Measurements from ENCODE around the gene FUOM. TPM values are rescaled to one million over a fixed set of nuclear protein-coding genes. Genes with fewer than 3 reads are reported as not detected.

FUOM gene
- total RNA-seq, 1 experiment from 2014 or later, result 31.3 TPM

DNA sequence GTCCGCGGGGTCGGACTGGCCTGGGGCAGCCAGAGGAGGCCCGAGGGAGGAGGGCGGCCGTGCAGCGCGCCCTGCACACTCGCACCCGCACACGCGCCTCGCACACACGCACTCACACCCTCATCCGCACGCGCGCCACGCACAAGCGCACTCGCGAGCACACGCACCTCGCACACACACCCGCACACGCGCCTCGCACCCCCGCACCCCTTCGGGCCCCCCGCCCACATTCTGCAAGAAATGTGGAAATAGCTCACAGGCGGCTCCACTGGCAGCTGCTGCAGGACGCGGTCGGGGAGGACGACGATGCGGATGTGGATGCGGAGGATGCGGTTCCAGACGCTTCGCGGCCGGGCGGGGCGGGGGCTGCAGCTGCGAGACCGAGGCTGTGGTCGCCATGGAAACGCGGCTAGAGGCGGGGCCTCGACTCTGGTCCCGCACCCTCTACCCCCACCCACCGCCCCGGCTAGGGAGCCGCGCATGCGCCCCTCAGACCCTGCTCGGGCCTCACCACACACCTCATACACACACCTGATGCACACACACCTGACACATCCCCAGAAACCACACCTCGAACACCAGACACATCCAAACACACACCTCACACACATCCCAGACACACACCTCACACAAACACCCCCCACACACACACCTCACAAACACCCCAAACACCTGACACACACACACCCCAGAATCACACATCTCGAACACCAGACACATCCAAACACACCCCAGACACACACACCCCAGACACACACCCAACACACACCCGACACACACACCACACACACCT, 21.0 kb downstream of the FUOM start, which contains the start of gene CALY:
TSS of gene CALY (minus strand) at position 320 of the 793 bp plus-strand sequence. CDS start 7,907 bp downstream, outside the sequence.
- Mint-ChIP-seq H3K27me3 (ENCODE audit: low read depth) (peaks cover 37% of the 10 kb centered on the region), H3K27ac (no peak within 1 kb of the TSS), H3K4me3 (0 out of 2 replicates have a peak within 1 kb of the TSS, but pooled peaks have one; percentile 6), H3K36me3 (no peaks in the 10 kb centered on the region), H3K4me1 (no peaks in the 10 kb centered on the region; the same call in 1 of the 2 replicates), H3K9me3 (peaks cover 13% of the 10 kb centered on the region)
- ATAC-seq, result peak; percentile 60
- TF ChIP-seq, protein P1, sequence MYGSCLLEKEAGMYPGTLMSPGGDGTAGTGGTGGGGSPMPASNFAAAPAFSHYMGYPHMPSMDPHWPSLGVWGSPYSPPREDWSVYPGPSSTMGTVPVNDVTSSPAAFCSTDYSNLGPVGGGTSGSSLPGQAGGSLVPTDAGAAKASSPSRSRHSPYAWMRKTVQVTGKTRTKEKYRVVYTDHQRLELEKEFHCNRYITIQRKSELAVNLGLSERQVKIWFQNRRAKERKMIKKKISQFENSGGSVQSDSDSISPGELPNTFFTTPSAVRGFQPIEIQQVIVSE (CRISPR knock-in tag; IDR thresholded peaks at IDR 0.05; ENCODE audit: borderline replicate concordance), result no peak
- TF ChIP-seq, protein P2, sequence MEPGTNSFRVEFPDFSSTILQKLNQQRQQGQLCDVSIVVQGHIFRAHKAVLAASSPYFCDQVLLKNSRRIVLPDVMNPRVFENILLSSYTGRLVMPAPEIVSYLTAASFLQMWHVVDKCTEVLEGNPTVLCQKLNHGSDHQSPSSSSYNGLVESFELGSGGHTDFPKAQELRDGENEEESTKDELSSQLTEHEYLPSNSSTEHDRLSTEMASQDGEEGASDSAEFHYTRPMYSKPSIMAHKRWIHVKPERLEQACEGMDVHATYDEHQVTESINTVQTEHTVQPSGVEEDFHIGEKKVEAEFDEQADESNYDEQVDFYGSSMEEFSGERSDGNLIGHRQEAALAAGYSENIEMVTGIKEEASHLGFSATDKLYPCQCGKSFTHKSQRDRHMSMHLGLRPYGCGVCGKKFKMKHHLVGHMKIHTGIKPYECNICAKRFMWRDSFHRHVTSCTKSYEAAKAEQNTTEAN (CRISPR knock-in tag; IDR thresholded peaks at IDR 0.05), result 0 out of 2 replicates have a peak, but pooled peaks have one; percentile 87
- DNase-seq (ENCODE audit: low spot score), result peak; percentile 81
- POLR2A ChIA-PET, result interaction anchor here (0.6 kb wide), 1 partner anchor 680 kb away, joined by 3 read pairs; no protein-coding TSS in a partner anchor
- CTCF ChIA-PET, result interaction anchor here (0.6 kb wide), 1 partner anchor 15 kb away, joined by 3 read pairs; no protein-coding TSS in a partner anchor

DNA sequence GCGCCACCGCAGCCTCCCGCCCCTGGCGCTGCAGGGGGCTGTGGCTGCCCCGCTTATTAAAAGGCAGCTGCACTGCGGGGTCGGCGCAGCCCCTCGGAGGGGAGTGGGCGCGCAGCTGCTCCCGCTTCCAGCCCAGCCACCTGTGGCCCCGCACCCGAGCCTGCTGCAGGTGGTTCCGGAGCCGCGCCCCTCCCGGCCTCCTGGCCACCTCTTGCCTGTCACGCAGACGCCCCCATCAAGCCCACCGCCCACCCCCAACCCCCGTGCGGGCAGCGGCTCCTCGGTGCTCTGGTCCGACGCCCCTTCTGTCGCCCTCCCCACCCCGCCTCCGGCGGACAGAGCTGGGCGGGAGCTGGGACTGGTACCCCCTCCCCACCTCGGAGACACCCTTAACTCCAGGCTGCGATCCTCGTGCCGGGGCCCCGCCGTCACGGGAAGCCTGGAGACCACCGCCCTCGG, 21.7 kb downstream of the FUOM start:
- Mint-ChIP-seq H3K4me1 (no peaks in the 10 kb centered on the region; the same call in 1 of the 2 replicates), H3K27ac (no peak overlapping the region), H3K9me3 (peaks cover 8% of the 10 kb centered on the region), H3K27me3 (ENCODE audit: low read depth) (peaks cover 37% of the 10 kb centered on the region), H3K36me3 (no peaks in the 10 kb centered on the region), H3K4me3 (no peak overlapping the region)
- ATAC-seq (no peak; the same call in 1 of the 2 replicates), DNase-seq (ENCODE audit: low spot score) (no peak)
- TF ChIP-seq, protein P3, sequence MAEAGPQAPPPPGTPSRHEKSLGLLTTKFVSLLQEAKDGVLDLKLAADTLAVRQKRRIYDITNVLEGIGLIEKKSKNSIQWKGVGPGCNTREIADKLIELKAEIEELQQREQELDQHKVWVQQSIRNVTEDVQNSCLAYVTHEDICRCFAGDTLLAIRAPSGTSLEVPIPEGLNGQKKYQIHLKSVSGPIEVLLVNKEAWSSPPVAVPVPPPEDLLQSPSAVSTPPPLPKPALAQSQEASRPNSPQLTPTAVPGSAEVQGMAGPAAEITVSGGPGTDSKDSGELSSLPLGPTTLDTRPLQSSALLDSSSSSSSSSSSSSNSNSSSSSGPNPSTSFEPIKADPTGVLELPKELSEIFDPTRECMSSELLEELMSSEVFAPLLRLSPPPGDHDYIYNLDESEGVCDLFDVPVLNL (CRISPR knock-in tag; IDR thresholded peaks at IDR 0.05; ENCODE audit: borderline replicate concordance, low read depth), result no peak
- POLR2A ChIA-PET, result interaction anchor here (0.6 kb wide), 1 partner anchor 680 kb away, joined by 3 read pairs; no protein-coding TSS in a partner anchor
- CTCF ChIA-PET, result interaction anchor here (0.6 kb wide), 1 partner anchor 16 kb away, joined by 3 read pairs; no protein-coding TSS in a partner anchor

DNA sequence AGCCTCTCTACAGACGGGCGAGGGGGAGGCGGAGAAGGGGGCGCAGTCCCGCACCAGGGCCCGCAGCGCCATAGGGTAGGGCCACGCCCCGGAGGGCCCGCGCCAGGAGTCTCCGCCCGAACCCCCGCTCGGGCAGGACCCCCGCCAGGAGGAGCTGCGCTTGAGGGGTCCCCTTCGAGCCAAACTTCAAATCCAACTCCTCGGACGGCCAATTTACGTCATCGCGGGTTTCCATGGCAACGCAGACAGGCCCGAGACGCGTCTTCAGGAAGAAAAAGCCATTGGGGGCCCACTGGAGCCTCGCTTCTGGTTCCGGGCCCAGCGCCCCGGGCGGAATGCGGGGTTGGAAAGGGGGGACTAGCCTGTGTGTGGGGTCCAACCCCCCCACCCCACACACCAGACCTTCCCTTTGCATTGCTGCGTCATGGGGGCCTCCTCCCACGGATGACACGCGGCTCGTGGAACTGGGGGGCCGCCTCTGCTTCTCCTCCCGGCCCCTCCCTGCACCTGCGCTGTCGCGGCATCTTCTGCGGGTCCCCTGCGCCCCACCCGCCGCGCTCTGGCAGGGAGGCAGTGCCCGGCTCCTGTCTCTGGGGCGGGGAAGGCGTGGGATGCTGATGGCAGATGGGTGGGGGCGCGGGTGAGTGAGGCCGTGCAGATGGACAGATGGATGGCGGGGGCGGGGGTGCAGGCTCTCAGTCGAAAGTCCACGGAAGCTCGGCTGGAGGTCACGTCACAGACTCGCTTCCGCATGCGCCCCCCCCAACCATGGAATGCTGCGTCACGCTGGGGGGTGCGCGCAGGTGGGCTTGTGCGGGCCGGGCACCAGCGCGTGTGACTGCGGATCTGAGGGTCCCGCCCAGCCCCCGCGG, 22.3 kb downstream of the FUOM start:
- POLR2A ChIA-PET, result no interaction called here
- TF ChIP-seq NR2C2 (CRISPR knock-in tag; IDR thresholded peaks at IDR 0.05) (no peak), ZNF219 (CRISPR knock-in tag; IDR thresholded peaks at IDR 0.05; ENCODE audit: borderline replicate concordance) (no peak), NR3C1 (CRISPR knock-in tag; conservative IDR thresholded peaks at IDR 0.05; ENCODE audit: low read depth) (no peak), NFYB (CRISPR knock-in tag; conservative IDR thresholded peaks at IDR 0.05; ENCODE audit: low read depth) (no peak), SOX15 (CRISPR knock-in tag; IDR thresholded peaks at IDR 0.05) (no peak), ESRRA (CRISPR knock-in tag; IDR thresholded peaks at IDR 0.05; ENCODE audit: borderline replicate concordance) (no peak)
- TF ChIP-seq, protein P4, sequence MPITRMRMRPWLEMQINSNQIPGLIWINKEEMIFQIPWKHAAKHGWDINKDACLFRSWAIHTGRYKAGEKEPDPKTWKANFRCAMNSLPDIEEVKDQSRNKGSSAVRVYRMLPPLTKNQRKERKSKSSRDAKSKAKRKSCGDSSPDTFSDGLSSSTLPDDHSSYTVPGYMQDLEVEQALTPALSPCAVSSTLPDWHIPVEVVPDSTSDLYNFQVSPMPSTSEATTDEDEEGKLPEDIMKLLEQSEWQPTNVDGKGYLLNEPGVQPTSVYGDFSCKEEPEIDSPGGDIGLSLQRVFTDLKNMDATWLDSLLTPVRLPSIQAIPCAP (CRISPR knock-in tag; IDR thresholded peaks at IDR 0.05), result no peak
- TF ChIP-seq, protein P5, sequence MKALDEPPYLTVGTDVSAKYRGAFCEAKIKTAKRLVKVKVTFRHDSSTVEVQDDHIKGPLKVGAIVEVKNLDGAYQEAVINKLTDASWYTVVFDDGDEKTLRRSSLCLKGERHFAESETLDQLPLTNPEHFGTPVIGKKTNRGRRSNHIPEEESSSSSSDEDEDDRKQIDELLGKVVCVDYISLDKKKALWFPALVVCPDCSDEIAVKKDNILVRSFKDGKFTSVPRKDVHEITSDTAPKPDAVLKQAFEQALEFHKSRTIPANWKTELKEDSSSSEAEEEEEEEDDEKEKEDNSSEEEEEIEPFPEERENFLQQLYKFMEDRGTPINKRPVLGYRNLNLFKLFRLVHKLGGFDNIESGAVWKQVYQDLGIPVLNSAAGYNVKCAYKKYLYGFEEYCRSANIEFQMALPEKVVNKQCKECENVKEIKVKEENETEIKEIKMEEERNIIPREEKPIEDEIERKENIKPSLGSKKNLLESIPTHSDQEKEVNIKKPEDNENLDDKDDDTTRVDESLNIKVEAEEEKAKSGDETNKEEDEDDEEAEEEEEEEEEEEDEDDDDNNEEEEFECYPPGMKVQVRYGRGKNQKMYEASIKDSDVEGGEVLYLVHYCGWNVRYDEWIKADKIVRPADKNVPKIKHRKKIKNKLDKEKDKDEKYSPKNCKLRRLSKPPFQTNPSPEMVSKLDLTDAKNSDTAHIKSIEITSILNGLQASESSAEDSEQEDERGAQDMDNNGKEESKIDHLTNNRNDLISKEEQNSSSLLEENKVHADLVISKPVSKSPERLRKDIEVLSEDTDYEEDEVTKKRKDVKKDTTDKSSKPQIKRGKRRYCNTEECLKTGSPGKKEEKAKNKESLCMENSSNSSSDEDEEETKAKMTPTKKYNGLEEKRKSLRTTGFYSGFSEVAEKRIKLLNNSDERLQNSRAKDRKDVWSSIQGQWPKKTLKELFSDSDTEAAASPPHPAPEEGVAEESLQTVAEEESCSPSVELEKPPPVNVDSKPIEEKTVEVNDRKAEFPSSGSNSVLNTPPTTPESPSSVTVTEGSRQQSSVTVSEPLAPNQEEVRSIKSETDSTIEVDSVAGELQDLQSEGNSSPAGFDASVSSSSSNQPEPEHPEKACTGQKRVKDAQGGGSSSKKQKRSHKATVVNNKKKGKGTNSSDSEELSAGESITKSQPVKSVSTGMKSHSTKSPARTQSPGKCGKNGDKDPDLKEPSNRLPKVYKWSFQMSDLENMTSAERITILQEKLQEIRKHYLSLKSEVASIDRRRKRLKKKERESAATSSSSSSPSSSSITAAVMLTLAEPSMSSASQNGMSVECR (CRISPR knock-in tag; IDR thresholded peaks at IDR 0.05; ENCODE audit: borderline replicate concordance), result no peak
- TF ChIP-seq, protein P6, sequence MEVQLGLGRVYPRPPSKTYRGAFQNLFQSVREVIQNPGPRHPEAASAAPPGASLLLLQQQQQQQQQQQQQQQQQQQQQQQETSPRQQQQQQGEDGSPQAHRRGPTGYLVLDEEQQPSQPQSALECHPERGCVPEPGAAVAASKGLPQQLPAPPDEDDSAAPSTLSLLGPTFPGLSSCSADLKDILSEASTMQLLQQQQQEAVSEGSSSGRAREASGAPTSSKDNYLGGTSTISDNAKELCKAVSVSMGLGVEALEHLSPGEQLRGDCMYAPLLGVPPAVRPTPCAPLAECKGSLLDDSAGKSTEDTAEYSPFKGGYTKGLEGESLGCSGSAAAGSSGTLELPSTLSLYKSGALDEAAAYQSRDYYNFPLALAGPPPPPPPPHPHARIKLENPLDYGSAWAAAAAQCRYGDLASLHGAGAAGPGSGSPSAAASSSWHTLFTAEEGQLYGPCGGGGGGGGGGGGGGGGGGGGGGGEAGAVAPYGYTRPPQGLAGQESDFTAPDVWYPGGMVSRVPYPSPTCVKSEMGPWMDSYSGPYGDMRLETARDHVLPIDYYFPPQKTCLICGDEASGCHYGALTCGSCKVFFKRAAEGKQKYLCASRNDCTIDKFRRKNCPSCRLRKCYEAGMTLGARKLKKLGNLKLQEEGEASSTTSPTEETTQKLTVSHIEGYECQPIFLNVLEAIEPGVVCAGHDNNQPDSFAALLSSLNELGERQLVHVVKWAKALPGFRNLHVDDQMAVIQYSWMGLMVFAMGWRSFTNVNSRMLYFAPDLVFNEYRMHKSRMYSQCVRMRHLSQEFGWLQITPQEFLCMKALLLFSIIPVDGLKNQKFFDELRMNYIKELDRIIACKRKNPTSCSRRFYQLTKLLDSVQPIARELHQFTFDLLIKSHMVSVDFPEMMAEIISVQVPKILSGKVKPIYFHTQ (CRISPR knock-in tag; IDR thresholded peaks at IDR 0.05), result no peak
- peak; percentile 40 for ATAC-seq
- H3K27ac Mint-ChIP-seq, result no peak overlapping the region
- peaks cover 37% of the 10 kb centered on the region for H3K27me3 Mint-ChIP-seq (ENCODE audit: low read depth)
- no peaks in the 10 kb centered on the region for H3K36me3 Mint-ChIP-seq
- H3K4me1 Mint-ChIP-seq, result no peaks in the 10 kb centered on the region; the same call in 1 of the 2 replicates
- peaks cover 6% of the 10 kb centered on the region for H3K9me3 Mint-ChIP-seq
- CTCF ChIA-PET, result no interaction called here
- H3K4me3 Mint-ChIP-seq, result peak overlapping the region; percentile 45; the same call in 1 of the 2 replicates
- peak; percentile 71 for DNase-seq (ENCODE audit: low spot score)

Measured in WTC11 (cell line).